ENCODE results near the gene ERC1.

DNA sequence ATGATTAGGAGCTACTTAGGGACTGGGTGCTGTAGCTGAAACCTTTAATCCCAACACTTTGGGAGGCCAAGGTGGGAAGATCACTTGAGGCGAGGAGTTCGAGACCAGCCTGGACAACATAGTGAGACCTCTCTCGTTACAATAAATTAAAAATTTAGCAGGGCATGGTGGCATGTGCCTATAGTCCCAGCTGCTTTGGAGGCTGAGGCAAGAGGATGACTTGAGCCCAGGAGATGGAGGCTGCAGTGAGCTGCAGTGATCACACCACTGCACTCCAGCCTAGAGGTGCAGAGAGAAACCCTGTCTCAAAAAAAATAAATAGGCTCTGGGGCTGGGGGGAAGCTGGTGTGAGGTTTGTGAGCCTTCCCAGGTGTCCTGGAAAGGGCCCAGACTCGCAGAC, 506.1 kb downstream of the ERC1 start:
- TF ChIP-seq EP300 (IDR thresholded peaks at IDR 0.05; ENCODE audit: low read depth), result no peak
- TF ChIP-seq, protein P1, sequence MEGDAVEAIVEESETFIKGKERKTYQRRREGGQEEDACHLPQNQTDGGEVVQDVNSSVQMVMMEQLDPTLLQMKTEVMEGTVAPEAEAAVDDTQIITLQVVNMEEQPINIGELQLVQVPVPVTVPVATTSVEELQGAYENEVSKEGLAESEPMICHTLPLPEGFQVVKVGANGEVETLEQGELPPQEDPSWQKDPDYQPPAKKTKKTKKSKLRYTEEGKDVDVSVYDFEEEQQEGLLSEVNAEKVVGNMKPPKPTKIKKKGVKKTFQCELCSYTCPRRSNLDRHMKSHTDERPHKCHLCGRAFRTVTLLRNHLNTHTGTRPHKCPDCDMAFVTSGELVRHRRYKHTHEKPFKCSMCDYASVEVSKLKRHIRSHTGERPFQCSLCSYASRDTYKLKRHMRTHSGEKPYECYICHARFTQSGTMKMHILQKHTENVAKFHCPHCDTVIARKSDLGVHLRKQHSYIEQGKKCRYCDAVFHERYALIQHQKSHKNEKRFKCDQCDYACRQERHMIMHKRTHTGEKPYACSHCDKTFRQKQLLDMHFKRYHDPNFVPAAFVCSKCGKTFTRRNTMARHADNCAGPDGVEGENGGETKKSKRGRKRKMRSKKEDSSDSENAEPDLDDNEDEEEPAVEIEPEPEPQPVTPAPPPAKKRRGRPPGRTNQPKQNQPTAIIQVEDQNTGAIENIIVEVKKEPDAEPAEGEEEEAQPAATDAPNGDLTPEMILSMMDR (IDR thresholded peaks at IDR 0.05), result no peak
